GM23338 (cell line): ENCODE data around the gene SETD1A. TPM values are rescaled to one million over a fixed set of nuclear protein-coding genes. Genes with fewer than 3 reads are reported as not detected.

Experiments
- ATAC-seq: fragments of 200-7000 bp; cut with Tn5 transposase; 3 replicates; pipeline ENCODE4 v1.9.1; 2020
- DNase-seq: peaks from one replicate; pipeline ENCODE4 v3.0.0-alpha.2; 2015; ENCODE audit warnings: low spot score
- H2AFZ ChIP-seq: fragments of 200-600 bp; sonication (generic); 2 replicates; pipeline ENCODE4 v1.8.0; 2016; ENCODE audit warnings: antibody characterized with exemption, mild to moderate bottlenecking, moderate library complexity
- H3F3A ChIP-seq: fragments of 200-600 bp; sonication (generic); replicated peaks from 2 replicates; pipeline ENCODE4 v1.8.0; 2017; ENCODE audit warnings: antibody characterized with exemption, mixed run types, low read depth
- H3K27ac ChIP-seq: fragments of 200-600 bp; sonication (generic); 2 replicates; pipeline ENCODE4 v1.6.1; 2016; ENCODE audit warnings: low read depth
- H3K27me3 ChIP-seq: fragments of 200-600 bp; sonication (generic); 2 replicates; pipeline ENCODE4 v1.8.0; 2016; ENCODE audit warnings: mild to moderate bottlenecking, mixed run types, moderate library complexity; ENCODE audit not compliant: insufficient read depth
- H3K36me3 ChIP-seq: fragments of 200-600 bp; sonication (generic); 2 replicates; pipeline ENCODE4 v1.8.0; 2016; ENCODE audit warnings: mild to moderate bottlenecking; ENCODE audit not compliant: insufficient read depth
- H3K4me1 ChIP-seq: fragments of 200-600 bp; sonication (generic); 2 replicates; pipeline ENCODE4 v1.8.0; 2016; ENCODE audit warnings: mild to moderate bottlenecking, moderate library complexity; ENCODE audit not compliant: insufficient read depth
- H3K4me2 ChIP-seq: fragments of 200-600 bp; sonication (generic); 2 replicates; pipeline ENCODE4 v1.7.1; 2017; ENCODE audit warnings: mixed run types
- H3K4me3 ChIP-seq: fragments of 200-600 bp; sonication (generic); 2 replicates; pipeline ENCODE4 v1.6.1; 2016; ENCODE audit warnings: mixed run types
- H3K79me2 ChIP-seq: fragments of 200-600 bp; sonication (generic); replicated peaks from 2 replicates; pipeline ENCODE4 v1.8.0; 2017; ENCODE audit warnings: mild to moderate bottlenecking; ENCODE audit not compliant: insufficient read depth
- H3K9me2 ChIP-seq: fragments of 200-600 bp; sonication (generic); 2 replicates; pipeline ENCODE4 v1.8.0; 2017; ENCODE audit not compliant: insufficient read depth
- H4K20me1 ChIP-seq: fragments of 200-600 bp; sonication (generic); replicated peaks from 2 replicates; pipeline ENCODE4 v1.8.0; 2017; ENCODE audit warnings: mild to moderate bottlenecking; ENCODE audit not compliant: insufficient read depth
- H3K27ac Mint-ChIP-seq: 2 replicates; pipeline ENCODE4 v1.8.0; 2020; ENCODE audit warnings: inconsistent platforms, mild to moderate bottlenecking, moderate library complexity, mixed read lengths
- H3K27me3 Mint-ChIP-seq: 3 replicates; pipeline ENCODE4 v1.8.0; 2022; ENCODE audit warnings: low read depth, mild to moderate bottlenecking, moderate library complexity, mixed read lengths, inconsistent platforms; ENCODE audit not compliant: insufficient read depth, poor library complexity
- H3K36me3 Mint-ChIP-seq: 3 replicates; pipeline ENCODE4 v1.8.0; 2021; ENCODE audit warnings: low read depth, mild to moderate bottlenecking, inconsistent platforms, moderate library complexity, mixed read lengths
- H3K4me1 Mint-ChIP-seq: 3 replicates; pipeline ENCODE4 v1.8.0; 2020; ENCODE audit warnings: mild to moderate bottlenecking, inconsistent platforms, mixed read lengths
- H3K4me3 Mint-ChIP-seq: 3 replicates; pipeline ENCODE4 v1.8.0; 2021; ENCODE audit warnings: moderate library complexity, mild to moderate bottlenecking, inconsistent platforms, mixed read lengths
- H3K9me3 Mint-ChIP-seq: 3 replicates; pipeline ENCODE4 v1.8.0; 2020; ENCODE audit warnings: moderate library complexity, mild to moderate bottlenecking, inconsistent platforms, mixed read lengths
- CREB1 ChIP-seq: fragments of 250-450 bp; sonication (Bioruptor Pico); IDR thresholded peaks from 2 replicates; pipeline ENCODE4 v1.5.0; 2020; ENCODE audit warnings: low read depth, mild to moderate bottlenecking, moderate library complexity
- CTCF ChIP-seq, 2 experiments: fragments of 200-600 bp in 1 of 2; sonication (generic) in 1 of 2; conservative IDR thresholded peaks; 2 replicates each; pipeline versions ENCODE4 v1.5.1 to v1.6.1; 2016 to 2017; ENCODE audit warnings: antibody characterized with exemption in 2 of 2, low read depth in 2 of 2, mild to moderate bottlenecking in 2 of 2, moderate library complexity in 1 of 2
- ETS1 ChIP-seq: IDR thresholded peaks from 2 replicates; pipeline ENCODE4 v1.6.1; 2016; ENCODE audit warnings: antibody characterized with exemption
- EZH2 ChIP-seq: fragments of 200-600 bp; sonication (generic); IDR thresholded peaks from one replicate; pipeline ENCODE4 v1.8.0; 2017; ENCODE audit warnings: antibody characterized with exemption, mild to moderate bottlenecking, low read depth; ENCODE audit not compliant: unreplicated experiment
- EZH2phosphoT487 ChIP-seq: fragments of 200-600 bp; sonication (generic); IDR thresholded peaks from one replicate; pipeline ENCODE4 v1.8.1; 2018; ENCODE audit warnings: antibody characterized with exemption; ENCODE audit not compliant: unreplicated experiment
- JUNB ChIP-seq: IDR thresholded peaks from one replicate; pipeline ENCODE4 v1.6.1; 2016; ENCODE audit warnings: antibody characterized with exemption; ENCODE audit not compliant: unreplicated experiment
- NANOG ChIP-seq: IDR thresholded peaks from 2 replicates; pipeline ENCODE4 v1.6.1; 2016; ENCODE audit warnings: antibody characterized with exemption, borderline replicate concordance
- POLR2AphosphoS5 ChIP-seq: IDR thresholded peaks from 2 replicates; pipeline ENCODE4 v1.6.1; 2016; ENCODE audit warnings: antibody characterized with exemption, low read depth
- REST ChIP-seq: IDR thresholded peaks from one replicate; pipeline ENCODE4 v1.6.1; 2018; ENCODE audit warnings: antibody characterized with exemption; ENCODE audit not compliant: unreplicated experiment
- STAT1 ChIP-seq: IDR thresholded peaks from one replicate; pipeline ENCODE4 v1.6.1; 2016; ENCODE audit warnings: antibody characterized with exemption; ENCODE audit not compliant: unreplicated experiment
- ZNF114 ChIP-seq: fragments of 250-450 bp; sonication (Bioruptor Pico); IDR thresholded peaks from 2 replicates; pipeline ENCODE4 v1.5.0; 2020; ENCODE audit warnings: mild to moderate bottlenecking, moderate library complexity
- ZNF331 ChIP-seq: fragments of 250-450 bp; sonication (Bioruptor Pico); IDR thresholded peaks from 2 replicates; pipeline ENCODE4 v1.5.0; 2020; ENCODE audit warnings: low read depth, mild to moderate bottlenecking, moderate library complexity
- ZNF462 ChIP-seq: fragments of 250-450 bp; sonication (Bioruptor Pico); IDR thresholded peaks from 2 replicates; pipeline ENCODE4 v1.5.0; 2020; ENCODE audit warnings: mild to moderate bottlenecking, moderate library complexity
- polyA plus RNA-seq: library from polyadenylated mRNA; unstranded; fragments of >200 nt; fragmentation: Nextera tagmentation; extraction: Ambion mirVana; gene quantifications from 2 replicates; pipeline ENCODE4 v1.2.1, GENCODE V29; 2016
- total RNA-seq: library from RNA; depleted of rRNA; stranded (reverse); fragments of >200 nt; shearing (Covaris generic); gene quantifications from 2 replicates; pipeline ENCODE4 v1.2.3, GENCODE V29; 2014

SETD1A gene
- total and polyA plus RNA-seq, 2 experiments from 2014 or later, result 10.8 to 21.9 TPM

- Histone ChIP-seq H3K4me3 (peak overlapping the region; percentile 64; the same call in 1 of the 2 replicates), H3K4me1 (no peaks in the 10 kb centered on the region; the same call in 1 of the 2 replicates), H3K9me2 (no peaks in the 10 kb centered on the region), H2AFZ (no peak overlapping the region), H3F3A (no peaks in the 10 kb centered on the region), H3K36me3 (no peaks in the 10 kb centered on the region; the same call in 1 of the 2 replicates), H3K4me2 (peak overlapping the region; percentile 84), H4K20me1 (0 out of 2 replicates have a peak, but pooled peaks cover 5% of the 10 kb centered on the region), H3K27ac (no peak overlapping the region), H3K79me2 (peaks cover 10% of the 10 kb centered on the region; the same call in 1 of the 2 replicates), H3K27me3 (no peaks in the 10 kb centered on the region)
- no peak for TF ChIP-seq JUNB
- TF ChIP-seq CREB1 (CRISPR knock-in tag), result no peak
- TF ChIP-seq EZH2, result no peak
- TF ChIP-seq EZH2phosphoT487, result no peak
- no peak for TF ChIP-seq CTCF (conservative IDR thresholded peaks at IDR 0.05; ENCODE audit: low read depth in 2 of 2)
- no peak for TF ChIP-seq ZNF331
- TF ChIP-seq ETS1, result no peak
- TF ChIP-seq ZNF462 (CRISPR knock-in tag), result no peak
- TF ChIP-seq NANOG, result no peak
- no peak for TF ChIP-seq ZNF114 (CRISPR knock-in tag)
- no peak for TF ChIP-seq REST
- TF ChIP-seq POLR2AphosphoS5, result no peak
- TF ChIP-seq STAT1, result no peak
- ATAC-seq (peak; percentile 33), DNase-seq (no peak)
- peaks cover 20% of the 10 kb centered on the region for H3K4me1 Mint-ChIP-seq
- H3K36me3 Mint-ChIP-seq, result no peaks in the 10 kb centered on the region; the same call in 2 of the 3 replicates
- H3K9me3 Mint-ChIP-seq, result no peaks in the 10 kb centered on the region; the same call in 1 of the 3 replicates
- H3K27ac Mint-ChIP-seq, result no peak overlapping the region
- H3K27me3 Mint-ChIP-seq, result peaks cover 34% of the 10 kb centered on the region
- peak overlapping the region; percentile 76; the same call in 2 of the 3 replicates for H3K4me3 Mint-ChIP-seq
Observed at GRCh38 chr16:31009120-31009519, 51.6 kb downstream of the SETD1A start.
